ENCODE measurements around the gene CENPN.
A peak's percentile ranks its signal among the peaks of the same experiment; 100 is the strongest.

CENPN gene

GRCh38 chr16:81035975-81036750 is 29.1 kb downstream of the CENPN start:
- DNase-seq: peak; percentile 21 to 57 (median 34)

- DNase-seq: peak; percentile 51 to 69 (median 57)
Observed at GRCh38 chr16:81036751-81037350, 29.8 kb downstream of the CENPN start.

GRCh38 chr16:81040131-81040530 is 33.1 kb downstream of the CENPN start:
- peak in 2 of 3 donors; percentile 29 to 36 for DNase-seq

- DNase-seq: no peak
Observed at GRCh38 chr16:81040842-81041241, 33.8 kb downstream of the CENPN start.

GRCh38 chr16:81041696-81042095 is 34.7 kb downstream of the CENPN start:
- no peak for DNase-seq

GRCh38 chr16:81042821-81043220 is 35.8 kb downstream of the CENPN start:
- DNase-seq: no peak

GRCh38 chr16:81053761-81054160 is 46.7 kb downstream of the CENPN start:
- DNase-seq: no peak

GRCh38 chr16:81060576-81061306 is 53.7 kb downstream of the CENPN start:
- no peak for DNase-seq

GRCh38 chr16:81061307-81061640 is 54.3 kb downstream of the CENPN start:
- DNase-seq: no peak

- no peak for DNase-seq
Observed at GRCh38 chr16:81061871-81062608, 55.0 kb downstream of the CENPN start.

- no peak for DNase-seq
Observed at GRCh38 chr16:81066681-81067080, 59.7 kb downstream of the CENPN start.

GRCh38 chr16:81067166-81067565 is 60.2 kb downstream of the CENPN start:
- DNase-seq: no peak

GRCh38 chr16:81069063-81069462 is 62.0 kb downstream of the CENPN start:
- DNase-seq: no peak

- DNase-seq: no peak
Observed at GRCh38 chr16:81070979-81071378, 64.0 kb downstream of the CENPN start.

- peak; percentile 25 to 86 (median 30) for DNase-seq
Observed at GRCh38 chr16:81071805-81072204, 64.8 kb downstream of the CENPN start.

GRCh38 chr16:81073560-81074330 is 66.7 kb downstream of the CENPN start:
- DNase-seq: no peak

- peak; percentile 87 to 95 (median 90) for DNase-seq
Observed at GRCh38 chr16:81076566-81077075, 69.6 kb downstream of the CENPN start.

GRCh38 chr16:81077076-81077940 is 70.3 kb downstream of the CENPN start, which contains the start of gene C16orf46:
Gene C16orf46 (minus strand): TSS chr16:81077238. CDS start chr16:81063955, 13,283 bp downstream.
- DNase-seq: peak; percentile 96 to 97 (median 96)

GRCh38 chr16:81080233-81080632 is 73.2 kb downstream of the CENPN start:
- DNase-seq: no peak

GRCh38 chr16:81081014-81081413 is 74.0 kb downstream of the CENPN start:
- DNase-seq: no peak
